H7 (cell line): ENCODE results near the gene SMC1A. TPM values are rescaled to one million over a fixed set of nuclear protein-coding genes. Genes with fewer than 3 reads are reported as not detected.
A peak's percentile ranks its signal among the peaks of the same experiment; 100 is the strongest.
"Not testable (repeated sequence)": the region's sequence is repeated elsewhere in the genome, so short reads cannot be mapped to it uniquely, and the experiment has no call there.

Experiments used
- DNase-seq: peaks from one replicate; pipeline ENCODE4 v3.0.0; 2012
- H3K27me3 ChIP-seq: 2 replicates; pipeline ENCODE4 v1.6.0; 2011; ENCODE audit warnings: mild to moderate bottlenecking, low read length; ENCODE audit not compliant: control insufficient read depth, insufficient read depth
- H3K36me3 ChIP-seq: replicated peaks from 2 replicates; pipeline ENCODE4 v1.5.1; 2011; ENCODE audit warnings: low read length; ENCODE audit not compliant: control insufficient read depth, insufficient read depth
- H3K4me3 ChIP-seq: 2 replicates; pipeline ENCODE4 v1.5.1; 2011; ENCODE audit warnings: low read depth, mild to moderate bottlenecking, control low read depth, low read length, moderate library complexity; ENCODE audit not compliant: insufficient read depth
- total RNA-seq: library from RNA; depleted of rRNA; stranded (reverse); fragments of >200 nt; shearing (Covaris generic); gene quantifications from 2 replicates; pipeline ENCODE4 v1.2.3, GENCODE V29; 2014

SMC1A gene
- total RNA-seq, 1 experiment from 2014 or later: 28.3 TPM

- H3K36me3 ChIP-seq: peaks cover 20% of the 10 kb centered on the region
- H3K27me3 ChIP-seq: no peaks in the 10 kb centered on the region
- DNase-seq: no peak
- no peak overlapping the region for H3K4me3 ChIP-seq
These were observed 38.9 kb downstream of the SMC1A start for GRCh38 chrX:53383376-53384076.

GRCh38 chrX:53379747-53380146 is 42.7 kb downstream of the SMC1A start:
- Histone ChIP-seq H3K4me3 (no peak overlapping the region), H3K36me3 (peaks cover 20% of the 10 kb centered on the region), H3K27me3 (no peaks in the 10 kb centered on the region)
- no peak for DNase-seq

GRCh38 chrX:53379008-53379710 is 43.3 kb downstream of the SMC1A start:
- H3K36me3 ChIP-seq: peaks cover 20% of the 10 kb centered on the region
- H3K27me3 ChIP-seq: no peaks in the 10 kb centered on the region
- H3K4me3 ChIP-seq: no peak overlapping the region
- no peak for DNase-seq

- DNase-seq: no peak
- no peak overlapping the region for H3K4me3 ChIP-seq
- H3K36me3 ChIP-seq: peaks cover 19% of the 10 kb centered on the region
- no peaks in the 10 kb centered on the region for H3K27me3 ChIP-seq
These were observed 45.0 kb downstream of the SMC1A start for GRCh38 chrX:53377464-53377863.

- no peak for DNase-seq
- Histone ChIP-seq H3K27me3 (no peaks in the 10 kb centered on the region), H3K36me3 (peaks cover 14% of the 10 kb centered on the region), H3K4me3 (no peak overlapping the region)
These were observed 45.6 kb downstream of the SMC1A start for GRCh38 chrX:53376888-53377287.

- H3K4me3 ChIP-seq: no peak overlapping the region
- no peaks in the 10 kb centered on the region for H3K27me3 ChIP-seq
- H3K36me3 ChIP-seq: peaks cover 4% of the 10 kb centered on the region
- no peak for DNase-seq
These were observed 47.5 kb downstream of the SMC1A start for GRCh38 chrX:53374923-53375322.

- no peaks in the 10 kb centered on the region for H3K27me3 ChIP-seq
- no peak for DNase-seq
These were observed 48.1 kb downstream of the SMC1A start for GRCh38 chrX:53374222-53374820.

GRCh38 chrX:53373307-53373706 is 49.1 kb downstream of the SMC1A start:
- DNase-seq: no peak
- no peaks in the 10 kb centered on the region for H3K27me3 ChIP-seq
- no peaks in the 10 kb centered on the region for H3K36me3 ChIP-seq
- H3K4me3 ChIP-seq: no peak overlapping the region

More at GRCh38 chrX:53374222-53374820, 48.1 kb downstream of the SMC1A start:
- no peak overlapping the region for H3K4me3 ChIP-seq
- H3K36me3 ChIP-seq: peaks cover 2% of the 10 kb centered on the region; the same call in 1 of the 2 replicates

- H3K4me3 ChIP-seq, DNase-seq, H3K27me3 ChIP-seq, H3K36me3 ChIP-seq: not testable (repeated sequence)
These were observed 56.0 kb downstream of the SMC1A start for GRCh38 chrX:53366454-53366853.

GRCh38 chrX:53362449-53362848 is 60.0 kb downstream of the SMC1A start:
- no peak for DNase-seq
- H3K36me3 ChIP-seq: no peaks in the 10 kb centered on the region
- H3K4me3 ChIP-seq: no peak overlapping the region
- no peaks in the 10 kb centered on the region for H3K27me3 ChIP-seq

GRCh38 chrX:53357799-53358530 is 64.5 kb downstream of the SMC1A start:
- Histone ChIP-seq H3K36me3 (no peaks in the 10 kb centered on the region), H3K27me3 (no peaks in the 10 kb centered on the region), H3K4me3 (no peak overlapping the region)
- peak; percentile 61 for DNase-seq

GRCh38 chrX:53356186-53356585 is 66.3 kb downstream of the SMC1A start:
- Histone ChIP-seq H3K36me3 (no peaks in the 10 kb centered on the region), H3K27me3 (no peaks in the 10 kb centered on the region), H3K4me3 (no peak overlapping the region)
- DNase-seq: peak; percentile 70

GRCh38 chrX:53354669-53355068 is 67.8 kb downstream of the SMC1A start:
- Histone ChIP-seq H3K4me3 (no peak overlapping the region), H3K27me3 (no peaks in the 10 kb centered on the region), H3K36me3 (no peaks in the 10 kb centered on the region)
- no peak for DNase-seq

- no peaks in the 10 kb centered on the region for H3K27me3 ChIP-seq
- H3K4me3 ChIP-seq: no peak overlapping the region
- DNase-seq: no peak
- no peaks in the 10 kb centered on the region for H3K36me3 ChIP-seq
These were observed 74.5 kb downstream of the SMC1A start for GRCh38 chrX:53347948-53348347.
